Measurements from ENCODE around the gene CCDC116. TPM values are rescaled to one million over a fixed set of nuclear protein-coding genes. Genes with fewer than 3 reads are reported as not detected.

CCDC116 gene
- total and polyA plus RNA-seq, 10 of the 15 experiments (the other 5 are each of a cell fraction or from before 2014, with no cell fraction given) = 0.04 to 0.18 (median 0.04) TPM; not detected in 6

- Histone ChIP-seq H3K4me2 (ENCODE audit: control insufficient read depth, insufficient read depth) (no peak overlapping the region), H3K9me3 (replicated peaks; ENCODE audit: control insufficient read depth, insufficient read depth, low read length) (no peaks in the 10 kb centered on the region), H4K20me1 (ENCODE audit: control insufficient read depth, insufficient read depth) (no peaks in the 10 kb centered on the region), H3K27ac (ENCODE audit: control insufficient read depth, insufficient read depth) (no peak overlapping the region), H3K4me1 (ENCODE audit: control insufficient read depth, insufficient read depth, low read length) (peaks cover 21% of the 10 kb centered on the region), H3K9ac (ENCODE audit: control insufficient read depth, insufficient read depth, low read length) (no peak overlapping the region), H3K36me3 (ENCODE audit: control insufficient read depth in 2 of 2, insufficient read depth in 2 of 2, low read length in 1 of 2) (peaks cover 24 to 30% of the 10 kb centered on the region in 2 experiments), H3K4me3 (no peak overlapping the region), H2AFZ (ENCODE audit: control insufficient read depth, low read depth, low read length) (no peak overlapping the region), H3K79me2 (ENCODE audit: control insufficient read depth, insufficient read depth, low read length) (no peaks in the 10 kb centered on the region), H3K27me3 (replicated peaks in 1 of 2; ENCODE audit: control insufficient read depth in 2 of 2, insufficient read depth in 2 of 2, low read length in 1 of 2) (no peaks in the 10 kb centered on the region)
- ATAC-seq = no peak
- POLR2A ChIA-PET = interaction anchor here (0.5 kb wide), 1 partner anchor 54 kb away, joined by 8 read pairs; no protein-coding TSS in a partner anchor
- 86% methylated on average over 8 of the region's 8 CpGs for WGBS (ENCODE audit: insufficient coverage, insufficient replicate concordance, low lambda C conversion rate, missing lambda C conversion rate)
- in situ Hi-C loops (cut with MboI) (no loop called here), intact Hi-C loops (cut with micrococcal nuclease; ENCODE audit: unreplicated experiment) (no loop called here)
- SMC1A ChIA-PET (ENCODE audit: uncharacterized antibody, unreplicated experiment) = no interaction called here
- CTCF ChIA-PET = no interaction called here
- no peak for FAIRE-seq
- TF ChIP-seq MAX (IDR thresholded peaks at IDR 0.05; ENCODE audit: low read depth, low read length) = no peak
- TF ChIP-seq PAX5 (IDR thresholded peaks at IDR 0.05; ENCODE audit: borderline replicate concordance, low read depth, low read length) = no peak
- no peak for TF ChIP-seq CUX1 (IDR thresholded peaks at IDR 0.05; ENCODE audit: insufficient replicate concordance, low read depth, low read length)
- no peak for TF ChIP-seq IKZF1 (conservative IDR thresholded peaks at IDR 0.05)
- no peak for TF ChIP-seq ZNF24 (IDR thresholded peaks at IDR 0.05)
- TF ChIP-seq NR2C2 (IDR thresholded peaks at IDR 0.05; ENCODE audit: borderline replicate concordance, control insufficient read depth, insufficient read length, low read depth) = no peak
- RAD21 ChIA-PET (ENCODE audit: unreplicated experiment) = no interaction called here
- DNase-seq (ENCODE audit: low read depth, low spot score) = no peak
- BruUV-seq (replicated peaks) = no TSS peak
Measured at GRCh38 chr22:21685164-21685513, 52.6 kb downstream of the CCDC116 start.
